ENCODE results near the gene RPS10.

RPS10 gene

GRCh38 chr6:34418367-34418766 is 7.5 kb downstream of the RPS10 start:
- no peak overlapping the region for H3K18ac ChIP-seq (ENCODE audit: low read length)
- H3K4me2 ChIP-seq (ENCODE audit: insufficient read depth, low read length, poor library complexity, severe bottlenecking) = no peak overlapping the region
- no peaks in the 10 kb centered on the region for H3K79me1 ChIP-seq (ENCODE audit: low read depth, low read length)
- peaks cover 52 to 94% of the 10 kb centered on the region in 2 donors for H3K36me3 ChIP-seq (replicated peaks in 1 of 2; ENCODE audit: control insufficient read depth in 2 of 2, insufficient read depth in 2 of 2, low read length in 2 of 2)
- H2BK5ac ChIP-seq (ENCODE audit: low read length) = no peak overlapping the region
- no peak overlapping the region for H2BK120ac ChIP-seq (ENCODE audit: low read depth, low read length)
- H3K4me1 ChIP-seq (ENCODE audit: control insufficient read depth in 2 of 2, insufficient read depth in 1 of 2, low read depth in 1 of 2, low read length in 2 of 2) = no peaks in the 10 kb centered on the region
- no CpG with 5 or more reads among the region's 5 CpGs for WGBS, 2 donors (ENCODE audit: extremely low coverage in 2 of 2, insufficient read length in 2 of 2, insufficient replicate concordance in 1 of 2)
- H2BK12ac ChIP-seq (ENCODE audit: low read length) = no peak overlapping the region
- H4K91ac ChIP-seq (ENCODE audit: low read depth, low read length, poor library complexity) = no peak overlapping the region
- no peak for DNase-seq (ENCODE audit: low spot score)
- H3K27ac ChIP-seq (replicated peaks; ENCODE audit: low read length) = no peak overlapping the region
- no peak overlapping the region for H2AFZ ChIP-seq (ENCODE audit: low read length)
- H2BK15ac ChIP-seq (ENCODE audit: low read length) = no peak overlapping the region
- no peak overlapping the region for H3K23ac ChIP-seq (ENCODE audit: low read depth, low read length, poor library complexity)
- peaks cover 0 to 2% of the 10 kb centered on the region in 2 donors for H3K9me3 ChIP-seq (replicated peaks in 1 of 2; ENCODE audit: control insufficient read depth in 2 of 2, insufficient read depth in 1 of 2, low read depth in 1 of 2, low read length in 2 of 2)
- H3K9ac ChIP-seq (ENCODE audit: low read depth, low read length, poor library complexity) = no peak overlapping the region
- no peak overlapping the region for H4K8ac ChIP-seq (ENCODE audit: low read depth, low read length)
- H3K4me3 ChIP-seq (ENCODE audit: low read length in 2 of 2) = no peak overlapping the region
- H2AK5ac ChIP-seq (ENCODE audit: low read depth, low read length) = no peak overlapping the region
- no peak overlapping the region for H3K14ac ChIP-seq (ENCODE audit: low read length)
- no peak overlapping the region for H3K4ac ChIP-seq (ENCODE audit: low read length)
- H3K27me3 ChIP-seq (ENCODE audit: control insufficient read depth in 3 of 3, insufficient read depth in 3 of 3, low read depth in 1 of 3, low read length in 3 of 3) = no peaks in the 10 kb centered on the region

GRCh38 chr6:34416877-34417371 is 8.9 kb downstream of the RPS10 start:
- H4K91ac ChIP-seq (ENCODE audit: low read depth, low read length, poor library complexity) = no peak overlapping the region
- no peaks in the 10 kb centered on the region for H3K27me3 ChIP-seq (ENCODE audit: control insufficient read depth in 3 of 3, insufficient read depth in 3 of 3, low read depth in 1 of 3, low read length in 3 of 3)
- H2BK5ac ChIP-seq (ENCODE audit: low read length) = no peak overlapping the region
- H3K27ac ChIP-seq (replicated peaks; ENCODE audit: low read length) = no peak overlapping the region
- no peak overlapping the region for H2BK12ac ChIP-seq (ENCODE audit: low read length)
- no peaks in the 10 kb centered on the region for H3K4me1 ChIP-seq (ENCODE audit: control insufficient read depth in 2 of 2, insufficient read depth in 1 of 2, low read depth in 1 of 2, low read length in 2 of 2)
- H3K4me2 ChIP-seq (ENCODE audit: insufficient read depth, low read length, poor library complexity, severe bottlenecking) = no peak overlapping the region
- no peak overlapping the region for H3K18ac ChIP-seq (ENCODE audit: low read length)
- H3K9me3 ChIP-seq (replicated peaks in 1 of 2; ENCODE audit: control insufficient read depth in 2 of 2, insufficient read depth in 1 of 2, low read depth in 1 of 2, low read length in 2 of 2) = peaks cover 0 to 2% of the 10 kb centered on the region in 2 donors
- no peaks in the 10 kb centered on the region for H3K79me1 ChIP-seq (ENCODE audit: low read depth, low read length)
- no peak overlapping the region for H2BK15ac ChIP-seq (ENCODE audit: low read length)
- no peak overlapping the region for H4K8ac ChIP-seq (ENCODE audit: low read depth, low read length)
- WGBS, 2 donors (ENCODE audit: extremely low coverage in 2 of 2, insufficient read length in 2 of 2, insufficient replicate concordance in 1 of 2) = no CpG with 5 or more reads among the region's 7 CpGs
- H3K4ac ChIP-seq (ENCODE audit: low read length) = no peak overlapping the region
- peaks cover 47 to 87% of the 10 kb centered on the region in 2 donors for H3K36me3 ChIP-seq (replicated peaks in 1 of 2; ENCODE audit: control insufficient read depth in 2 of 2, insufficient read depth in 2 of 2, low read length in 2 of 2)
- H3K14ac ChIP-seq (ENCODE audit: low read length) = no peak overlapping the region
- H3K23ac ChIP-seq (ENCODE audit: low read depth, low read length, poor library complexity) = no peak overlapping the region
- H2AK5ac ChIP-seq (ENCODE audit: low read depth, low read length) = no peak overlapping the region
- H2AFZ ChIP-seq (ENCODE audit: low read length) = no peak overlapping the region
- no peak overlapping the region for H3K4me3 ChIP-seq (ENCODE audit: low read length in 2 of 2)
- H2BK120ac ChIP-seq (ENCODE audit: low read depth, low read length) = no peak overlapping the region
- no peak for DNase-seq (ENCODE audit: low spot score)
- no peak overlapping the region for H3K9ac ChIP-seq (ENCODE audit: low read depth, low read length, poor library complexity)

GRCh38 chr6:34414999-34415858 is 10.6 kb downstream of the RPS10 start:
- no CpG with 5 or more reads among the region's 11 CpGs for WGBS, 2 donors (ENCODE audit: extremely low coverage in 2 of 2, insufficient read length in 2 of 2, insufficient replicate concordance in 1 of 2)
- no peaks in the 10 kb centered on the region for H3K4me1 ChIP-seq (ENCODE audit: control insufficient read depth in 2 of 2, insufficient read depth in 1 of 2, low read depth in 1 of 2, low read length in 2 of 2)

GRCh38 chr6:34412643-34413214 is 13.1 kb downstream of the RPS10 start:
- Histone ChIP-seq H2BK12ac (ENCODE audit: low read length) (no peak overlapping the region), H3K4me3 (ENCODE audit: low read length in 2 of 2) (no peak overlapping the region), H3K4me2 (ENCODE audit: insufficient read depth, low read length, poor library complexity, severe bottlenecking) (no peak overlapping the region), H3K27me3 (ENCODE audit: control insufficient read depth in 3 of 3, insufficient read depth in 3 of 3, low read depth in 1 of 3, low read length in 3 of 3) (no peaks in the 10 kb centered on the region), H3K9me3 (replicated peaks in 1 of 2; ENCODE audit: control insufficient read depth in 2 of 2, insufficient read depth in 1 of 2, low read depth in 1 of 2, low read length in 2 of 2) (peaks cover 0 to 2% of the 10 kb centered on the region in 2 donors), H3K4ac (ENCODE audit: low read length) (no peak overlapping the region), H3K23ac (ENCODE audit: low read depth, low read length, poor library complexity) (no peak overlapping the region), H4K8ac (ENCODE audit: low read depth, low read length) (no peak overlapping the region), H3K79me1 (ENCODE audit: low read depth, low read length) (no peaks in the 10 kb centered on the region), H2AK5ac (ENCODE audit: low read depth, low read length) (no peak overlapping the region), H3K4me1 (ENCODE audit: control insufficient read depth in 2 of 2, insufficient read depth in 1 of 2, low read depth in 1 of 2, low read length in 2 of 2) (no peaks in the 10 kb centered on the region), H2AFZ (ENCODE audit: low read length) (no peak overlapping the region), H3K27ac (replicated peaks; ENCODE audit: low read length) (no peak overlapping the region), H3K9ac (ENCODE audit: low read depth, low read length, poor library complexity) (no peak overlapping the region), H3K36me3 (replicated peaks in 1 of 2; ENCODE audit: control insufficient read depth in 2 of 2, insufficient read depth in 2 of 2, low read length in 2 of 2) (peaks cover 29 to 46% of the 10 kb centered on the region in 2 donors), H2BK120ac (ENCODE audit: low read depth, low read length) (no peak overlapping the region), H2BK5ac (ENCODE audit: low read length) (no peak overlapping the region), H3K18ac (ENCODE audit: low read length) (no peak overlapping the region), H4K91ac (ENCODE audit: low read depth, low read length, poor library complexity) (no peak overlapping the region), H3K14ac (ENCODE audit: low read length) (no peak overlapping the region), H2BK15ac (ENCODE audit: low read length) (no peak overlapping the region)
- no CpG with 5 or more reads among the region's 5 CpGs for WGBS, 2 donors (ENCODE audit: extremely low coverage in 2 of 2, insufficient read length in 2 of 2, insufficient replicate concordance in 1 of 2)
- DNase-seq (ENCODE audit: low spot score) = no peak

More at GRCh38 chr6:34414999-34415858, 10.6 kb downstream of the RPS10 start:
- DNase-seq (ENCODE audit: low spot score) = no peak
- H2BK15ac ChIP-seq (ENCODE audit: low read length) = no peak overlapping the region
- no peak overlapping the region for H3K4me2 ChIP-seq (ENCODE audit: insufficient read depth, low read length, poor library complexity, severe bottlenecking)
- H2BK5ac ChIP-seq (ENCODE audit: low read length) = no peak overlapping the region
- H3K9me3 ChIP-seq (replicated peaks in 1 of 2; ENCODE audit: control insufficient read depth in 2 of 2, insufficient read depth in 1 of 2, low read depth in 1 of 2, low read length in 2 of 2) = peaks cover 0 to 2% of the 10 kb centered on the region in 2 donors
- no peak overlapping the region for H2AFZ ChIP-seq (ENCODE audit: low read length)
- H4K8ac ChIP-seq (ENCODE audit: low read depth, low read length) = no peak overlapping the region
- no peak overlapping the region for H3K4me3 ChIP-seq (ENCODE audit: low read length in 2 of 2)
- H3K23ac ChIP-seq (ENCODE audit: low read depth, low read length, poor library complexity) = no peak overlapping the region
- H3K9ac ChIP-seq (ENCODE audit: low read depth, low read length, poor library complexity) = no peak overlapping the region
- H3K14ac ChIP-seq (ENCODE audit: low read length) = no peak overlapping the region
- H2BK120ac ChIP-seq (ENCODE audit: low read depth, low read length) = no peak overlapping the region
- no peaks in the 10 kb centered on the region for H3K27me3 ChIP-seq (ENCODE audit: control insufficient read depth in 3 of 3, insufficient read depth in 3 of 3, low read depth in 1 of 3, low read length in 3 of 3)
- no peak overlapping the region for H2BK12ac ChIP-seq (ENCODE audit: low read length)
- no peak overlapping the region for H3K27ac ChIP-seq (replicated peaks; ENCODE audit: low read length)
- H3K18ac ChIP-seq (ENCODE audit: low read length) = no peak overlapping the region
- H4K91ac ChIP-seq (ENCODE audit: low read depth, low read length, poor library complexity) = no peak overlapping the region
- H3K4ac ChIP-seq (ENCODE audit: low read length) = no peak overlapping the region
- no peak overlapping the region for H2AK5ac ChIP-seq (ENCODE audit: low read depth, low read length)
- H3K36me3 ChIP-seq (replicated peaks in 1 of 2; ENCODE audit: control insufficient read depth in 2 of 2, insufficient read depth in 2 of 2, low read length in 2 of 2) = peaks cover 40 to 70% of the 10 kb centered on the region in 2 donors
- H3K79me1 ChIP-seq (ENCODE audit: low read depth, low read length) = no peaks in the 10 kb centered on the region

Data from neuronal stem cell (in vitro differentiated cells).